HS-27A (cell line): ENCODE data around the gene HNF4A.
"Not testable (repeated sequence)": the region's sequence is repeated elsewhere in the genome, so short reads cannot be mapped to it uniquely, and the experiment has no call there.

Experiments used
- DNase-seq: peaks from one replicate; pipeline ENCODE4 v3.0.0-alpha.2; 2012; ENCODE audit warnings: low read depth, missing footprints

HNF4A gene

DNA sequence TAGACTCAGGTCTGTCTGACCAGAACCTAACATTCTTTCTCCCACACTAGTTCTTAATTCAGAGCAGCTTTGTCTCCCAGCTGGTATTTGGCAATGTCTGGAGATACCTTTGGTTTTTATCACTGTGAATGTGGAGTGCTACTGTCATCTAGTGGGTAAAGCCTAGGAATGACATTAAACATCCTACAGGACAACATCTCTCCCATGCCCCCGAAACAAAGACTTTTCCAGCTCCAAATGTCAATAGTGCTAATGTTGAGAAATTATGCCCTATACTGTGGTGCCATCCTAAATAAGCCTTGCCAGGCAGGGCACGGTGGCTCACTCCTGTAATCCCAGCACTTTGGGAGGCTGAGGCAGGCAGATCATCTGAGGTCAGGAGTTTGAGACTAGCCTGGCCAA, 116.0 kb downstream of the HNF4A start:
- DNase-seq: no peak

DNA sequence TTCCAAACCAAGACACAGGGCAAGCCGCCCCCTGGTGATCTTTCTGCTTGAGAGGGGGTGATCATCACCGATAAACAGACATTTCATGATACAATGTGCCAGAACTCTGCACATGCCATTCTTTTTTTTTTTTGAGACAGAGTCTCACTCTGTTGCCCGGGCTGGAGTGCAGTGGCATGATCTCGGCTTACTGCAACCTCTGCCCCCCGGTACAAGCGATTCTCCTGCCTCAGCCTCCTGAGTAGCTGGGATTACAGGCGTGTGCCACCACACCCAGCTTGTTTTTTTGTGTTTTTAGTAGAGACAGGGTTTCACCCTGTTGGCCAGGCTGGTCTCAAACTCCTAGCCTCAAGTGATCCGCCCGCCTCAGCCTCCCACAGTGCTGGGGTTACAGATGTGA, 116.8 kb downstream of the HNF4A start:
- DNase-seq: not testable (repeated sequence)

- no peak for DNase-seq
These were observed 119.8 kb downstream of the HNF4A start for GRCh38 chr20:44475372-44475693.

- DNase-seq: no peak
These were observed 120.4 kb downstream of the HNF4A start, which contains the start of gene TTPAL for GRCh38 chr20:44475694-44476560. Gene TTPAL, plus strand, starts transcription at chr20:44475874. Its CDS starts 4,126 bp downstream, at chr20:44480000.

- no peak for DNase-seq
These were observed 121.7 kb downstream of the HNF4A start for GRCh38 chr20:44477151-44477550.

GRCh38 chr20:44478206-44478605, 122.7 kb downstream of the HNF4A start:
- no peak for DNase-seq

GRCh38 chr20:44479643-44480042, 124.1 kb downstream of the HNF4A start:
- no peak for DNase-seq

GRCh38 chr20:44480097-44480496, 124.6 kb downstream of the HNF4A start:
- no peak for DNase-seq

GRCh38 chr20:44481719-44482416, 126.4 kb downstream of the HNF4A start:
- DNase-seq: no peak

DNA sequence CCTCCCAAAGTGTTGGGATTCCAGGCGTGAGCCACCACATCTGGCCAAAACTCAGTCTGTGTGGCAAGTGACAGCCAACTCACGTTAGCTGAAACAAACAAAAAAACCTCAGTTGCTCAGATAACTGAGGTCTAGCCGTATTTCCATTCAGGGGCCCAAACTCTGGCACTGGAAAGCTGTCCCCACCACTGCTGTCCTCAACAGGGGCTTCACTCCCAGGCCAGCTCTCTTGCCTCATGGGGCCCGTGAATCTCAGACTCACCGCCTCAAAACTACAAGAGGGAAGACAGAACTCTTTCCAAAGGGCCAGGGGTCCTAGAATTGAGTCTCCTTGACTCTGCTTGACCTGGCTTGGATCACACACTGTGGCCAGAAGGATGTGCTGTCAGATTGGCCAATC, 127.6 kb downstream of the HNF4A start:
- DNase-seq: no peak
